ENCODE data around the gene DHRS4L2.
"Not testable (repeated sequence)": the region's sequence is repeated elsewhere in the genome, so short reads cannot be mapped to it uniquely, and the experiment has no call there.

DNA sequence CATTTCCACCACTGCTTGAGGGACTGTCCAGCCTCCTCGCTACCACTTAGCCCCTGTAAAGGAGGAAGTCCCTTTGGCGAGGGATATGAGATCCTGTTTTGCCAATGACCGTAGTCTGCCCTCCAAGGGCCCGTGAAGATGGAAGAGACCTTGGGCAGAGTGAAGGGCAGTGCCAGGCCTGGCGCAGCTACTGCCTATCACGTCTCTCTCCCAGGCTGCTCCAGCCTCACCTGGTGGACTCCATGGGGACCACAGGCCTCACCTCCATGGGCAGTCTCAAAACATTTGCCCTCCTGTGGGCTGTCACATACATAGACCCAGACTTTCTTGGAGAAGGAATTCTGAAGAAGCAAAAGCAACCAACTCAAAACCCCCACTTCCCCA lies 514 bp upstream of the DHRS4L2 start:
- TF ChIP-seq, protein P1, sequence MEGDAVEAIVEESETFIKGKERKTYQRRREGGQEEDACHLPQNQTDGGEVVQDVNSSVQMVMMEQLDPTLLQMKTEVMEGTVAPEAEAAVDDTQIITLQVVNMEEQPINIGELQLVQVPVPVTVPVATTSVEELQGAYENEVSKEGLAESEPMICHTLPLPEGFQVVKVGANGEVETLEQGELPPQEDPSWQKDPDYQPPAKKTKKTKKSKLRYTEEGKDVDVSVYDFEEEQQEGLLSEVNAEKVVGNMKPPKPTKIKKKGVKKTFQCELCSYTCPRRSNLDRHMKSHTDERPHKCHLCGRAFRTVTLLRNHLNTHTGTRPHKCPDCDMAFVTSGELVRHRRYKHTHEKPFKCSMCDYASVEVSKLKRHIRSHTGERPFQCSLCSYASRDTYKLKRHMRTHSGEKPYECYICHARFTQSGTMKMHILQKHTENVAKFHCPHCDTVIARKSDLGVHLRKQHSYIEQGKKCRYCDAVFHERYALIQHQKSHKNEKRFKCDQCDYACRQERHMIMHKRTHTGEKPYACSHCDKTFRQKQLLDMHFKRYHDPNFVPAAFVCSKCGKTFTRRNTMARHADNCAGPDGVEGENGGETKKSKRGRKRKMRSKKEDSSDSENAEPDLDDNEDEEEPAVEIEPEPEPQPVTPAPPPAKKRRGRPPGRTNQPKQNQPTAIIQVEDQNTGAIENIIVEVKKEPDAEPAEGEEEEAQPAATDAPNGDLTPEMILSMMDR (IDR thresholded peaks at IDR 0.05) = not testable (repeated sequence)
- TF ChIP-seq EP300 (IDR thresholded peaks at IDR 0.05) = not testable (repeated sequence)
